Right renal cortex interstitium (tissue), 3 donors: ENCODE data around the gene TMPRSS11D. TPM values are rescaled to one million over a fixed set of nuclear protein-coding genes. Genes with fewer than 3 reads are reported as not detected.

Experiments
- DNase-seq, 3 donors: peaks; one replicate each; pipeline ENCODE4 v3.0.0-alpha.2; 2013; ENCODE audit warnings: low read depth in 3 of 3, low spot score in 2 of 3
- polyA plus RNA-seq, 3 donors: library from polyadenylated mRNA; unstranded; fragments of 120-200 nt; gene quantifications; one replicate each; pipeline ENCODE4 v1.2.1, GENCODE V29; 2013; ENCODE audit not compliant: insufficient read length in 3 of 3

TMPRSS11D gene, protein sequence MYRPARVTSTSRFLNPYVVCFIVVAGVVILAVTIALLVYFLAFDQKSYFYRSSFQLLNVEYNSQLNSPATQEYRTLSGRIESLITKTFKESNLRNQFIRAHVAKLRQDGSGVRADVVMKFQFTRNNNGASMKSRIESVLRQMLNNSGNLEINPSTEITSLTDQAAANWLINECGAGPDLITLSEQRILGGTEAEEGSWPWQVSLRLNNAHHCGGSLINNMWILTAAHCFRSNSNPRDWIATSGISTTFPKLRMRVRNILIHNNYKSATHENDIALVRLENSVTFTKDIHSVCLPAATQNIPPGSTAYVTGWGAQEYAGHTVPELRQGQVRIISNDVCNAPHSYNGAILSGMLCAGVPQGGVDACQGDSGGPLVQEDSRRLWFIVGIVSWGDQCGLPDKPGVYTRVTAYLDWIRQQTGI
- polyA plus RNA-seq: under 1 TPM in 2 of 3 donors, not detected in 1; 0.07 to 0.08 TPM

GRCh38 chr4:67883902-67884301 is at the start of gene TMPRSS11D:
TSS of gene TMPRSS11D (minus strand) at chr4:67884002. CDS start at chr4:67883933, 69 bp downstream.
- DNase-seq: no peak

- DNase-seq: no peak
Measured at GRCh38 chr4:67933038-67933437, 49.2 kb upstream of the TMPRSS11D start.

DNA sequence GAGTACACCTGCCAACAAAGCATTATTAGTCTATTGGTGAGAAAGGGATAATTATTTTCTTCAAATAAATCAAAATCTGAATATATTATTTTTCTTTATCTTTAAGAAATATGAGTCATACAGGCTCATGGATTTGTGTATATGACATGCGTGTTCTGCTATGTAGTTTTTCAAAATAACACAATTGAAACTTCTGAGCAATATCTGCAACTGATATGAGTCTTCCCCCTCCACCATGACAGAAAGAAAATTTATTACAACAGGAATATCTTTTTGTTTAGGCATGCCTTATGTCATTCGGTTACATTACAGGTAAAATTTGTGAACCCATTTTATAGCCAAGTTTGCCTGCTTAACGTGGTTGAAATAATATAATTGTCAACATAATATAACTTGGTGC is 47.5 kb upstream of the TMPRSS11D start:
- no peak for DNase-seq

DNA sequence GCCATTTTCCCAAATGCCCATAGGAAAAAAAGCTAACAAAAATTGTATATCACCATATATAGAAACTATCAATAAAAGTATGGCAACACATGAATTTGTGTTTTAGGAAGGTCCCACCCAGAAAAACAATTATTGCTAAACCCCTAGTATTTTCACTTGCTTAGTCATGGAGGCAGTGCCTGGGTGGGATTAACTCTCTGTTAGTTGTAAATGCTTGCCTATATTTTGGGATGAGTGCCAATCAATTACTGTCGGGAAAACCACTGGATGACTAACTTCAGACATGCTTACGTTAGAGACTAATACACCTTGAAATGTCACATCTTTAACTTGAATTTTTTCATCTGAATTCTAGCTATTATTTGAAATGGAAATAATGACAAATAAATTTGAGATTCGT is 45.6 kb upstream of the TMPRSS11D start:
- no peak for DNase-seq

DNA sequence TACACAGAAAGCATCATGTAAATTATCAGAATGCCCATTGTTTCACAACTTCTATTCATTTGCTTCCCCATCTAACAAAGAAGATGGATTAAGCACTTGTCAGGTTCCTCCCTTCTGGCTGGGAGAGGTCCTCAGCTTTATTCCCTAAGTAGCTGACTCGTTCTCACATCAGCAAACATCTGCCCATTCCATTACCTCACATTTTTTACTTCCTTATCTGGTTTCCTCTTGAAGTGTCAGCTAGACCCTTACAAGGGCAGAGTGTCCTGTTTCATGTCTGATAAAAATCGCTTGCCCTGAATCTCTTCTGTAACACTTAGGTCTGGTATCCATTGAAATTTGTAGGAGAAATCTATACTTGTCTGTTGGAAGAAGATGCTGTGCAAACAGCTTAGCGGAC is 44.7 kb upstream of the TMPRSS11D start:
- DNase-seq: no peak

DNA sequence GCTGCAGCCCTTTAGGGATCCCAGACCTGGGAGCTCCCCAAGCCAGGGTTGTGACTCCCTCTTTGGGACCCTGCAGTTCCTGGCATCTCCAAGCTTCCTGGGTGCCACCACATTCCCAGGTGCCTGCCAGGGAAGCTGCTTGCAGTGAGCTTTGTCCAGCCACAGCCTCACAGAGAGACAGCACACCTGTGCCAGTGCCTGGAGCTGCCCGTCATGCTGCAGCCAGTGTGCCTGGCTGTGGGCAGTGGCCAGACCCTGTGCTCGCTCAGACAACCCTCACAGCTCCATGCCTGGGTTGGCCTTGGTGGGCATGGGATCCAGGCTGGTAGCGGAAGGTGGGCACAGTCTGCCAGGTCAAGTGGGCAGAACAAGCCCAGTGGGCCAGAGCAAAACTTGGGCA is 43.4 kb upstream of the TMPRSS11D start:
- DNase-seq: no peak

DNA sequence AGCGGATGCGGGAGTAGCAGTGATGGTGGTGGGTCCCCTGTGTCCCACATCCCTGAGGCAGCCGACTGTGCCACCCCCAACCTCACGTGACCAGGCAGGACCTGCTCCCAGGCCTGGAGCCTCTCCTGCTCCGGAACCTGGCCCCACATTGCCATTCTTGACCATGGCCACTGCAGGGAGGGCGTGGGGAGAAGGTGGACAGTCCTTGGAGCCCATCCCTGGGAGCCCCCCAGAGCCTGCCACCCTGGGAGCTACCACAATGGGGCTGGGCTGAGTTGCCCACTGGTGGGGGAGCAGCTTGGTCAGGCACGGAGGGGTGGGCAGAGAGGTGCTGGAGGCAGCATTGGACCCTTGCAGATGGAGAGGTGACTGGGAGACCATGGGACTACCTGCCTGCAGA is 42.7 kb upstream of the TMPRSS11D start:
- no peak for DNase-seq

- no peak for DNase-seq
Measured at GRCh38 chr4:67922697-67923096, 38.9 kb upstream of the TMPRSS11D start.

- no peak for DNase-seq
Measured at GRCh38 chr4:67918428-67918827, 34.6 kb upstream of the TMPRSS11D start.

DNA sequence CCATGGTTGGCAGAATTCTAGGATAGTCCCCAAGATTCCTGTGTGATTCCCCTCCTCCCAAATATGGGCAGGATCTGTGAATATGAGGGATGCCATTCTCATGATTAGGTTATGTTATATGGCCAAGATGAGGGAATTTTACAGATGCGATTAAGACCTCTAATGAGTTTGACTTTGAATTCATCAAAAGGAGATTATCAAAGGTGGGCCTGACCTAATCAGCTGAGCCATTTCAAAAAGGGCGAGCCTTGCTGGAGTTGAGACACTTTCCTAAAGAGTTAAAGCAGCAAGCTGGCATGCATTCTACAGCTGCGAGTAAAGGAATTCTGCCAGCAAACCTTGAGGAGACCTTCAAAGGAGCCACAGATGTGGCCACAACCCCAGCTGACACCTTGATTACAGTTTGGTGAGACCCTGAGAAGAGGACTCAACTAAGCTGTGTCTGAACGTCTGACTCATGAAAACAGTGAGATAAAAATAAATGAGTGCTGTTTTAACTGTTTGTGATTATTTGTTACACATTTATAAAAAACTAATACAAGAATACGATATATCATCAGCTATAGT is 31.7 kb upstream of the TMPRSS11D start:
- DNase-seq: no peak

- DNase-seq: no peak
Measured at GRCh38 chr4:67912080-67912479, 28.3 kb upstream of the TMPRSS11D start.

GRCh38 chr4:67911638-67912037 is 27.8 kb upstream of the TMPRSS11D start:
- no peak for DNase-seq

- no peak for DNase-seq
Measured at GRCh38 chr4:67911141-67911540, 27.3 kb upstream of the TMPRSS11D start.

DNA sequence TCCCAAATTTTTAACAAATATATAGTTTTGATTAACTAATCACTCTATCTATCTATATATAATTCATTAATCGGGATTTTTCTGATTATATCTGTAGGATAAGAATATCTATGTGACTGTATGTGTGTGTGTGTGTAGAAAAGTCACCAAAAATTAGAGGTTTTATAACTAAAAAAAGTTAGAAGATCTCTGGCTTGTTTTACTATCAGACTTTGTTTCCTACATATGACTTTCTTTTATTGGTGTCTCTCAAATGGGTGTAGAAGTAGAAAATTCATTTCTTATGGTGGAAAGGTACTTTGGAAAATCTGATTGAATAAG is 26.7 kb upstream of the TMPRSS11D start:
- DNase-seq: no peak

- no peak for DNase-seq
Measured at GRCh38 chr4:67909905-67910584, 26.2 kb upstream of the TMPRSS11D start.

GRCh38 chr4:67907650-67908049 is 23.8 kb upstream of the TMPRSS11D start:
- no peak for DNase-seq

GRCh38 chr4:67899096-67899495 is 15.3 kb upstream of the TMPRSS11D start:
- DNase-seq: no peak

GRCh38 chr4:67897686-67898085 is 13.9 kb upstream of the TMPRSS11D start:
- DNase-seq: no peak

DNA sequence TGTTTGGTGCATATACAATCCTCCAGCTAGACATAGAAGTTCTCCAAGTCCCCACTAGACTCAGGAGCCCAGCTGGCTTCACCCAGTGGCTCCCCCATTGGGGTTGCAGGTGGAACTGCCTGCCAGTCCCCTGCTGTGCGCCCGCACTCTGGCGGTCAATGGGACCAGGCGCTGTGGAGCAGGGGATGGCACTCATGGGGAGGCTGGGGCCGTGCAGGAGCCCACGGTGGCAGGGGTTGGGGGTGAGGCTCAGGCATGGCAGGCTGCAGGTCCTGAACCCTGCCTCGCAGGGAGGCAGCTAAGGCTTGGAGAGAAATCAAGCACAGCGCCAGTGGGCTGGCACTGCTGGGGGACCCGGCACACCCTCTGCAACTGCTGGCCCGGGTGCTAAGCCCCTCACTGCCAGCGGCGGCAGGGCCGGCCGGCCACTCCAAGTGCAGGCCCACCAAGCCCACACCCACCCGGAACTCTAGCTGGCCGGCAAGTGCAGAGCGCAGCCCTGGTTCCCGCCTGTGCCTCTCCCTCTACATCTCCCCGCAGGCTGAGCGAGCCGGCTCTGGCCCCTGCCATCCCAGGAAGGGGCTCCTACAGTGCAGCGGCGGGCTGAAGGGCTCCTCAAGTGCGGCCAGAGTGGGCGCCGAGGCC is 12.7 kb upstream of the TMPRSS11D start:
- DNase-seq: no peak

- no peak for DNase-seq
Measured at GRCh38 chr4:67894659-67895058, 10.9 kb upstream of the TMPRSS11D start.

GRCh38 chr4:67892905-67893304 is 9.1 kb upstream of the TMPRSS11D start:
- DNase-seq: no peak
